GM18870 (cell line): ENCODE data around the gene SIRT4.
A peak's percentile ranks its signal among the peaks of the same experiment; 100 is the strongest.

ENCODE experiments used
- ATAC-seq: cut with Tn5 transposase; IDR thresholded peaks from one replicate; pipeline ENCODE4 v1.9.1; 2021; ENCODE audit warnings: moderate library complexity; ENCODE audit not compliant: unreplicated experiment

The SIRT4 gene

DNA sequence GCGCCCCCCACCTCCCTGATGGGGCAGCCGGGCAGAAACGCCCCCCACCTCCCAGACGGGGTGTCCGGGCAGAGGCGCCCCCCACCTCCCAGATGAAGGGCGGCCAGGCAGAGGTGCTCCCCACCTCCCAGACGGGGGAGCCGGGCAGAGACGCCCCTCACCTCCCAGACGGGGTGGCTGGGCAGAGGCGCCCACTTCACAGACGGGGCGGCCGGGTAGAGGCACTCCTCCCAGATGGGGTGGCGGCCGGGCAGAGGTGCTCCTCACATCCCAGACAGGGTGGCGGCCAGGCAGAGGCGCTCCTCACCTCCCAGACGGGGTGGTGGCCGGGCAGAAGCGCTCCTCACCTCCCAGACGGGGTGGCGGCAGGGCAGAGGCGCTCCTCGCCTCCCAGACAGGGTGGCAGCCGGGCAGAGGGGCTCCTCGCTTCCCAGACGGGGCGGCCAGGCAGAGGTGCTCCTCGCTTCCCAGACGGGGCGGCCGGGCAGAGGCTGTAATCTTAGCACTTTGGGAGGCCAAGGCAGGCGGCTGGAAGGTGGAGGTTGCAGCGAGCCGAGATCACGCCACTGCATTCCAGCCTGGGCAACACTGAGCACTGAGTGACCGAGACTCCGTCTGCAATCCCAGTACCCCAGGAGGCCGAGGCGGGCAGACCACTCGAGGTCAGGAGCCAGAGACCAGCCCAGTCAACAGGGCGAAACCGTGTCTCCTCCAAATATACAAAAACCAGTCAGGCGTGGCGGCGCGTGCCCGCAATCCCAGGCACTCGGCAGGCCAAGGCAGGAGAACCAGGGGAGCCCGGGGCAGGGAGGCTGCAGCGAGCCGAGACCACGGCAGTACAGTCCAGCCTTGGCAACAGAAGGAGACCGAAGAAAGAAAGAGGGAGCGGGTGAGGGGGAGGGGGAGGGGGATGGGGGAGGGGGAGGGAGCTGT lies 23.7 kb upstream of the SIRT4 start:
- no peak for ATAC-seq

DNA sequence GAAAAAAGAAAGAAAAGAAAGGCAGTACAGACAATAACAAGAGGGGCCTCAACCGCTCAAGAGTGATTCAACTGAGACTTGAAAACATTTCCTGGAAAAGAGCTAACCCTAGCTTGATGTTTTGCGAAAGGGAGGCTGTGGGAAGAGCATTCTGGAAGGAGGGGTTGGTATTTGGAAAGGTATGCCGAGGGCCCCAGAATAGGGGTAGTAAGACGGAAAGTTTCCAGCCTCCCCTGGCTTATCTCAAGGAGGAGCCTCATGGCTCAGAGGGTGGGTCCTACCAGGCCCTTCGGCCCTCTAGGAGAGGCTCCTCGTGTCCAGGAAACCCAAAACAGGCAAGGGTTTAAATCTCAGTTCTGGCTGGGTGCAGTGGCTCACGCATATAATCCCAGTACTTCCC lies 18.8 kb upstream of the SIRT4 start:
- ATAC-seq = no peak

DNA sequence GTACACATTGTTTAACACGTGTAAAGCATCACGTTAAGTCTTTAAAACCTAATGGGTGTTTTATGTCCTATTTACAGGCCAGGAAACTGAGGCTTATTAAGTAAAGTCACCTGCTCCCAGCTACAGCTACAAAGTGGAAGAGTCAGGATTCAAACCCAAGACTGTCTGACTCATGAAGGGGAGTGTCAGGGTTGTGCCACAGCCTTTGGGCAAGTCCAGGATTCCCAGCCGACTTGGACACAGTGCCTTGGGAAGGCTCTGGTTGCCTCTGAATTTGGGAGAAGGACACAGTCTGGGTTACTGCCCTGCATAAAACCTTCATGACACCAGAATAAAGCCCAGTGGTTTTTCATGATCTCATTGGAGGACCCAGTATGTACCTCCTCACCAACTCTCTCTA lies 17.7 kb upstream of the SIRT4 start:
- ATAC-seq = no peak

DNA sequence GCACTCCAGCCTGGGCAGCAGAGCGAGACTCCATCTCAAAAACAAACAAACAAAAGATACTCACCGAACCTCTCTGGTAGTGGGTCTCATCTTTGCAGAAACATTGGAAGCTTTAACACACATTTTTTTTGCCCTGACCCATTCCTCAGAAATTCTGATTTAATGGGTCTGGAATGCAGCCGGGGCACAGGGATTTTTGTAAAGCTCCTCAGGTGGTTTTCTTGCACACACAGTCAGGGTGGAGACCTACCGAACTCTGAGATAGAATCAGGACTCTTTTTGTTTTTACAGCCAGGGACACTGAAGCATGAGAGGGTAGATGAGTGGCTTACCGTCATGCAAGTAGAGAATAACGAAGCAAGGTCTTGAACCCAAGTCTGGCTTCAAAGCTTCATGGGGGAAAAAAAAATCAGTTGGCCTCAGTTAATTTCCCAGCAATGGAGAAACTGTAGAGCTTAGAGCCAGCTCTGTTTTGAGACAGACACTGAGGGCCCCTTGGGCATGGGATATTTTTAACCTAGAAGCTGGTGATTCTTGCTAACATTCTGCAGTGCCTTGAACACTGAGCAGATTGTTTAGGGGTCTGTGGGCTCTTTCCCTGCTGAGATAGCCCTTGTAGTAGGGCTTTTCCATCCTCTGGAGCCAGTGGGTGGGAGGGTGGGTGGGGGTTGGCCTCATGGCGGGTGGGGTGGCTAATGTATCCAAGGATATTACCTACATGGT lies 15.2 kb upstream of the SIRT4 start:
- ATAC-seq = no peak

DNA sequence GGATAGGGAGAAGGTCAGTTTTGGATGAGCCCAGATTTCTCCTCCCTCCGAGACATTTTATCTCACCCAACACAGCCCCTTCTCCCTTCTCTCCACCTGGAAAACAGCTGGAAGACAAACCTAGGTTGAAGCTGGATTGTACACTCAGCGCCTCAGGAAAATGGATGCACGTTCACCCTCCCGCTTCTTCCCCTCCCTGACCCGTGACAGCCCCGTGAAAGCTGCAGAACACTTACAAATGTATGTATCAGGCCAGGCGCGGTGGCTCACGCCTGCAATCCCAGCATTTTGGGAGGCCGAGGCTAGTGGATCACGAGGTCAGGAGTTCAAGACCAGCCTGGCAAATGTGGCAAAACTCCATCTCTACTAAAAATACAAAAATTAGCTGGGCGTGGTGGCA lies 14.6 kb upstream of the SIRT4 start:
- no peak for ATAC-seq

DNA sequence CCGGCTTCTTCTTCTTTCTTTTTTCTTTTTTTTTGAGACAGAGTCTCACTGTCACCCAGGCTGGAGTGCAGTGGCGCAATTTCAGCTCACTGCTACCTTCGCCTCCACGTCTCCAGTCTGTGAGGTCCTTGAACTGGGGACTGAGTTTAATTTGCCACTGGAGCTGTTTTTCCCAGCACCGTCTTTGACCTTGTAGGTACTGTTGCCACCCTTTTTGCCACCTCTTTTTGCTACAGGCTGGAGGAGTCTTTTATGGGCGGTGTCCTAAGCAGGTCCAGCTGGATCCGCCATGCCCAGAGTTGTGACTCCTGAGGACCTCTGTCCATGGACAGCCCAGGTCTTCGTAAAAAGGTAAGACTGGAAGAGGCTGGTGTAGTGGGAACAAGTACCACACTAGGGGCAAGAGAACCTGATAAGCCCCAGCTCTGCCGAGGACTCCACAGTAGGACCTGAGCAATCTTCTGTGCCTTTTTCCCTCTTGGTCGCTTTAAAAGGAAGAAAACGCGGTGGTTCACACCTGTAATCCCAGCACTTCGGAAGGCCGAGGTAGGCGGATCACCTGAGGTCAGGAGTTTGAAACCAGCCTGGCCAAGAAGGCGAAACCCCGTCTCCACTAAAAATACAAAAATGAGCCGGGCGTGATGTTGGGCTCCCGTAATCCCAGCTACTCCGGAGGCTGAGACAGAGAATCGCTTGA lies 11.4 kb upstream of the SIRT4 start:
- no peak for ATAC-seq

DNA sequence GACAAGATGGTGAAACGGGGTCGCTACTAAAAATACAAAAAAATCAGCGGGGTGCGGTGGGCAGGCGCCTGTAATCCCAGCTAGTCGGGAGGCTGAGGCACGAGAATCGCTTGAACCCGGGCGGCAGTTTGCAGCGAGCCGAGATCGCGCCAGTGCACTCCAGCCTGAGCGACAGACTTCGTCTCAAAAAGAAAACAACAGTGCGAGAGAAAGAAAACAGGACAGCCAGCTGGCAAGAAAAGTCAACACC lies 9.8 kb upstream of the SIRT4 start:
- peak; percentile 3 for ATAC-seq

DNA sequence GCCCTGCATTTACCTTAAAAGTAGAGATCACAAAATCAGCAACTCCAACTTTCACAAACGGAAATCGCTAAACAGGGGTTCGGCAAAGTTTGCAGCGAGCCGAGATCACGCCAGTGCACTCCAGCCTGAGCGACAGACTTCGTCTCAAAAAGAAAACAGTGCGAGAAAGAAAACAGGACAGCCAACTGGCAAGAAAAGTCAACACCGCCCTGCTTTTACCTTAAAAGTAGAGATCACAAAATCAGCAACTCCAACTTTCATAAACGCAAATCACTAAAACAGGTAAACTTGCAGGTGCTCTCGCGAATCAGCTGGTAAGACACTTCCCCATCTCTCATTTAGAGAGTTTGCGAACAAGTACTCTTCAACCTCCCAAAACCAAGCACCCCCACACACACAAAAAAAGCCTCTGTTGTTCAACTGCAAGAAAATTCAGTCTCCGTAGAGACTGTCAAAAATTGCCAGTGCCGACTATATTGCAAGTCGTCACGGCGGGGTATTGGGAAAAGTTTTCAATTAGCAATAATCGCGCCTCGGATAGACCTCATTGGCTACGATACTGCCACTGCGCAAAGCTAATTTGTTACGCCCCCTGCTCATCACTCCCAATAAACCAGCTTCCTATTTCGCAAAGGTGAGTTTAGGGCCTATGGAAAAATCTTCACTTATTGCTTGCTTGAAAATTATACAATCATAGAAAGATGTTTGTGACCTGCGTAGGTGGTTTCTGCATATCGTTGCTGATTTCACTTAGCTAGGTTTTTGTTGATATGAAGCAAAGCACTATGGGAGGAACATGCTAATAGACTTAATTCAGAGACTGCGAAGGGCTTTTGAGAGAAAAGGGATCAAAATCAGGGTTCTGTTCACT lies 9.2 kb upstream of the SIRT4 start, which contains the start of gene RNU4-1:
RNU4-1 (minus strand) TSS at position 577 of the 871 bp plus-strand sequence.
- ATAC-seq = peak; percentile 43

DNA sequence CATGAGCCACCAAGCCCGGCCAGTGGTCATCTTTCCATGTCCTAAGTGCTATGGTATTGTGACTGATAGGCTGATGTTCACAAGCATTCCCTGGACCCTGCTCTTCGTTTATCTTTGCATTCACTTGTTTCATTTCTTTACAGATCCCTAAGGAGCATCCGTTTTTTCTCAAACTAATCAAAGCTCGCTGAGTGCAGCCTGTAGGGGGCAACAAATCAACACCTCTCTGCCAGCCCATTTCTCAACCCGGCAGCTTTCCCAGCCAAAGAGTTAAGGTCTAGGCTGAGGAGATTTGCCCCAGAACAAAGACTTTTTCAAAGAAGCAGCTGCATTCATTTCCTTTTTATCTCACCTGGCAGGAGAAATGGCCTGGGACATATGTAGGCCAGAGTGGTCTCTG lies 12.1 kb downstream of the SIRT4 start:
- no peak for ATAC-seq

DNA sequence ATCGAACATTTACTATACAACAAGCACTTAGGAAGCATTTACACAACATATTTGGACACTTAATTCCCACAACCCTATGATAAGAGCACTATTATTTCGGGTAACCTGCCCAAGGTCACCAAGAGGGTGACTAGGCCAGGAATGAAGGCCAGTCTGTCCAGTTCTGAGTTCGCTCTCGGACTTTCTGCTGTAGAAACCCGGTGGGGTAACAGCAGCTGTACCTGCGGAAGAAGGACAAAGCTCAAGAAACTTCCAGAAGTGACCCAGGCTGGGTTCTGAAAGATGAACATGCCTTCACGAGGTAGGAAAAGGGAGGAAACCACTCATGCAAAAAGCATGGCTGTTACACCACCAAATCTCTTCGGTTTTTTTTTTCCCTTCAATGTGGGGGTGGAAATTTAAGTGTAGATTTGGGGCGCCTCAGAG lies 14.7 kb downstream of the SIRT4 start:
- ATAC-seq = no peak

DNA sequence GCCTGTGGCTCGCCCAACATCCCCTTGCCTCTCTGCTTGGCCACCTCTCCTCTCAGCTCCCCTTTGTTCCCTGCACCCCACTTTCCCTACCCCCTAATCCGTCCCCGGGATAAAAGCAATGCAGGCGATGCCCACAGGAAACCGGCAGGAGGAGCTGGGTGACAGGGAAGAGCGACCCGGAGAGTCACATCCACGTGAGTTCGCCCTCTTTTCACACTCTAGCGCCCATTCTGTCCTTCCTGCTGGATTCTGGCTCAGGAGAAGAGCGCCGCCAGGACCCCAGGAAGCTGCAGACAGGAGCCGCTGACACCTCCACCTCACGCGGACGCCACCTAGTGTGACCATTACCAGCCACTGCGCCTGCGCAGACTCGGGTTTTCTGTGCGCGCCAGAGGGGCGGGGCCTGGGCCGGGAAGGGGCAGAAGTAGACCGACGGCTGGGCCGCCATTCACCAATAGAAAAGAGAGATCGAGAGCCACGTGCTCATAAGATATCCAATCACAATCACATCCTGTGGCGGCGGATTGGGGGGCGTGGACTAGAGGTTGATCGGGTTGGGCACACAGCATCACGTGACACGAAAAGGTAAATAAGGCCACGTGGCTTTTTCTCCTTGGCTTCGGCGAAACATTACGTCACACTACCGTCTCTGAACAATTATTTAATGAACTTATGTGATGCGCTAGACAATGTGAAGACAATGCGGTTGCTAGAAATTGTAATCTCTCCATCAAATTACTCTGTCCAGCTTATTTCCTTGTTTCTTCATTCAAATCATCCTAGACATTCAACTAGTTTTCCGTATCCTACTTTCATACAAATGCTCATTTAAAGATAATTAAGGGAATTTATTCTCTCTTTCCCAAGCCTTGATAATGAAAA lies 15.3 kb downstream of the SIRT4 start:
- ATAC-seq = peak; percentile 98

DNA sequence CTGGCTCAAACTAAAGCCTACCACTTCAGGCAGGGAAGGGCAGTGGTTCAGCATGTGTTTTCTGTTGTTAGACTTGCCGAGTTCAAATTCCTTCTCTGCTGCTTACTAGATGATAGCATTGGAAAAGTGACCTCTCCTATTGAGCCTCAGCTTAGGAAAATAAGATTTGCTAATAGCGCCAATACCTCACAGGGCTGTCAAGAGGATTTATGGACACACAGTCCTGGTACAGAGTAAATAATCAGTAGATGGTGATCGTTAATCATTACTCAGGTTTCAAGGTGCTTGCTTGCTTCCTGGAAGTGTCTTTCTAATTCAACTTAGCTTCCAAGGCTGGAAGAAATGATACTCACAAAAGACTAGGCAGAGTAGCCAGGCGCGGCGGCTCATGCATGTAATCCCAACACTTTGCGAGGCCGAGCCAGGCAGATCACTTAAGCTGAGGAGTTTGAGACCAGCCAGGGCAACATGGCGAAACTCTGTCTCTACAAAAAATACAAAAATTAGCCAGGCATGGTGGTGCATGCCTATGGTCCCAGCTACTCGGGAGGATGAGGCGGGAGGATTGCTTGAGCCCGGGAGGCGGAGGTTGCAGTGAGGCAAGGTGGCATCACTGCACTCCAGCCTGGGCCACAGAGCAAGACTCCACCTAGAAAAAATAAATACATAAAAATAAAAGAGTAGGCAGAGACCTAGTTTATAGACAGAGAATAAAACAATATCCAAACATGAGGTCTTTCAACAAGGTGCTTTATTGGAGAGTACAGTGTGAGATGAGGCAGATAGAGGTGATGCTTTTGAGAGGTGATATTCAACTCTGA lies 19.5 kb downstream of the SIRT4 start:
- no peak for ATAC-seq

DNA sequence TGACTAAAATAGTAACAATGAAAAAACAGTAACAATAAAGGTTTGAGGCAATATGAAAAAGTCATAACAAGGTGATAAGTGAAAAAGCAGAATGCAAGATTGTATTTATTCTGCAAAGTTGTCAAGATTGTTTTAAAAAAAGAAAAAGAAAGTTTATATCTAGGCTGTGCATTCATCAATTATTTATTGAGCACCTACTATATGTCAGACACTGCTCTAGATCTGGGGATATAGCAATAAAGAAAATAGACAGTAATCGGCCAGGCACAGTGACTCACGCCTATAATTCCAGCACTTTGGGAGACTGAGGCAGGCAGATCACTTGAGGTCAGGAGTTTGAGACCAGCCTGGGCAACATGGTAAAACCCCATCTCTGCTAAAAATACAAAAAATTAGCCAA lies 21.7 kb downstream of the SIRT4 start:
- no peak for ATAC-seq

DNA sequence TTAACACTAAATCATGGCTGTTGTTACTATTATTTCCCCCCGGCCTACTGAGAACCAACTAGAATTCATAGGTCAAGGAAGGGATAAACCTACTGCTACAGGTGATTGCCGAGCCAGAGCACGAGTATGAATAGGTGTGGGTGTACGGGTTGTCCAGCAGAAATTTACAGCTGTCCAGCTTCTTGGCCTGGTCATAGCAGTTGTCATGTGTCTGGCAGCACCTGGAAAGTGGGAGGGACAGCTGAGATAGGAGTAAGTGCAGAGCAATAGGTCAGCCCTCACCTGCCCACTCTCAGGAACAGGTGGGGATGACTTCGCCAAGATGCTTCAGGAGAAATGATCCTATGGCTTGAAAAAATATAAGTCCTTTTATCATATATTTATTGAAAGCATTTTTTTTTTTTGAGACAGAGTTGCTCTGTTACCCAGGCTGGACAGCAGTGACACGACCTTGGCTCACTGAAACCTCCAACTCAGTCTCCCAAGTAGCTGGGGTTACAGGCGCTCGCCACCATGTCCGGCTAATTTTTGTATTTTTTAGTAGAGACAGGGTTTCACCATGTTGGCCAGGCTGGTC lies 22.8 kb downstream of the SIRT4 start:
- ATAC-seq = no peak

DNA sequence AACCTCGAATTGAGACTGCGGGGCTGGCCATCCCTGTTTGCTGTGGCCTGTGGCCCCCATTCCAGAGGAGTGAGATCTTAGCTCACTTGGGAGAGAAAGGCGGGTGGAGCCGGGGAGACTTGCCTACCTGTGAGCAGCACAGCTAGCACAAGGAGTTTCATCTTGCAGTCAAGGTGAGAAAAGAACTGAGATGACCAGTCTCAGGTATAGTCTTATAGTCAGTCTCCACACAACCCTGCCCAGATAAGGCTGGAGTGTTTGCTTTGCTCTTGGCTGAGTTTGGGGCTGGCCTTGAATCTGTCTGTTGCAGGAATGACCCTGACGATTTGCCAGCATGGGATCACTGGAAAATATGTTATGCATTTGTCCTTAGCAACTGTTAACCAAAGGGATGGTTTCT lies 25.5 kb downstream of the SIRT4 start, which contains the start of gene PLA2G1B:
PLA2G1B (minus strand) TSS at position 187 of the 400 bp plus-strand sequence; CDS start at position 161, 26 bp downstream.
- ATAC-seq = no peak

DNA sequence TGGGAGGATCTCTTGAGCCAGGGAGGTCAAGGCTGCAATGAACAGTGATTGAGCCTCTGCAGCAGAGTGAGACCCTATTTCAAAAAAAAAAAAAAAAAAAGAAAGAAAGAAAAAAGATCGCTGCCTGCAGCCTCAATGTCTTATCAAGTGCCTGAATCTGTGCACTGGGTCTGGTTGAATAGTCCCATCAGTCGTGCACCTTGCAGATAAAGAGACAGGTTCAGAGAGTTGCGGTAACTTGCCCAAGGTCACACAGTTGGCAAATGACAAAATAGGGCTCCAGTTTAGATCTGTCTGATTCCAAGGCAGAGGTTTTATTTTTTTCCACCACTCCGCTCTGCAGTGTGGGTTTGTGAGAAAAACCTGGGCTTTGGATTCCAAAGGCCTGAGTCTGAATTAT lies 26.1 kb downstream of the SIRT4 start:
- no peak for ATAC-seq

DNA sequence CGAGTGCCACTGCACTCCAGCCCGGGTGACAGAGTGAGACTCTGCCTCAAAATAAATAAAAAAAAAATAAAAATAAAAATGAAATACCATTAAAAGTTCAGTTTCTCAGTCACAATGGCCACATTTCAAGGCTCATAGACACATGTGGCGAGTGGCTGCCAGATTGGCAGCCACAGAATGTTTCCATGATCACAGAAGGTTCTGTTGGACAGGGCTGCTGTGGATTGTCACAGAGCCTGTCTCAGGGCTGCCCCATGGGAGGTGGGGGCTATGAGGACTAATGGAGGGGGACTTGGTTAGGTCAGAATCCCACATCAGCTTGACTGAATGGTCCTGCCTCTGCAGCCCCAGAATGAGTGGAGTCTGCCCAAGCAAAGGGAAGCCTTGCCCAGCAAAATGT lies 29.3 kb downstream of the SIRT4 start:
- ATAC-seq = no peak

DNA sequence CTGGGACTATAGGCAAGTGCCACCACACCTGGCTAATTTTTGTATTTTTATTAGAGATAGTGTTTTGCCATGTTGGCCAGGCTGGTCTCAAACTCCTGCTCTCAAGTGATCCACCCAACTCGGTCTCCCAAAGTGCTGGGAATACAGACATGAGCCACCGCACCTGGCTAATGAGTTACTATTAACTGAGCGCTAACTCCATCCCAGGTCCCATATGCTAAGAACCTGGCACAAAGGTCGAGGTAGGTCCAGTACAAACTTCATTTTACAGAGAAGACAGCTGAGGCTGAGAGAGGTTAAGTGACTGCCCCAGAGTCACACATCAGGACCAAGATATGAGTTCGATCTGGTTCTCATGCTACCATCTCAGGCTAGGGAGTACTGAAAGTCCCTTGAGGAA lies 29.9 kb downstream of the SIRT4 start:
- ATAC-seq = no peak

DNA sequence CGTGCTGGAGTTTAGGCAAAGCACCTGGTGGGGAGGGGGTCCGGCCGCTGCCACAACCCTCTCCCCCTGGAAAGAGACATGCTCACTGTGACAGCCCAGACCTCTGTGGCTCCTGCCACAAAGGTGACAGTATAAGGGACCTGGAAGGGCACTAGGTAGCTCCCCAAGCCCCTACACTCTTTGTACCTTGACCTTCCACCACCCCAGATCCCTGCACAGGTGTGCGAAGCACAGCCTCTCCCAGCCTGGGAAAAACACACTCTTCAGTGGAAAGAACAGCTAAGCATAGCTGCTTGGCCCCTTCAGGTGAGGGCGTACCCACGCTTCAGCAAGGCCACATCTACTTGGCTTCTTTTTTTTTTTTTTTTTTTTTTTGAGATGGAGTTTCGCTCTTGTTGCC lies 30.4 kb downstream of the SIRT4 start:
- no peak for ATAC-seq
